ENCODE results near the gene COPG2. TPM values are rescaled to one million over a fixed set of nuclear protein-coding genes. Genes with fewer than 3 reads are reported as not detected.

COPG2 gene
- total and polyA plus RNA-seq, 2 experiments from 2014 or later = 3.0 to 41.0 TPM

- DNase-seq (ENCODE audit: low spot score) = no peak
- TF ChIP-seq EZH2 (IDR thresholded peaks at IDR 0.05; ENCODE audit: borderline replicate concordance) (no peak), EZH2phosphoT487 (IDR thresholded peaks at IDR 0.05; ENCODE audit: low read depth, severe bottlenecking, unreplicated experiment) (no peak)
- H3K4me2 ChIP-seq = peak overlapping the region; percentile 16
- no peaks in the 10 kb centered on the region for H3K79me2 ChIP-seq
- no peak overlapping the region for H3K27ac ChIP-seq
- no peaks in the 10 kb centered on the region for H3K4me1 ChIP-seq (ENCODE audit: insufficient read depth)
- no peaks in the 10 kb centered on the region for H4K20me1 ChIP-seq (ENCODE audit: insufficient read depth, poor library complexity, severe bottlenecking)
- H3K27me3 ChIP-seq = no peaks in the 10 kb centered on the region
- no peaks in the 10 kb centered on the region for H3K9me2 ChIP-seq (replicated peaks; ENCODE audit: insufficient read depth)
- no peak overlapping the region for H2AFZ ChIP-seq
- no peaks in the 10 kb centered on the region for H3K36me3 ChIP-seq (replicated peaks; ENCODE audit: insufficient read depth, low read depth)
- WGBS (ENCODE audit: low lambda C conversion rate, missing lambda C conversion rate) = 58% methylated on average over 4 of the region's 4 CpGs
- H3K9me3 ChIP-seq (ENCODE audit: low read depth) = no peaks in the 10 kb centered on the region
- no peak overlapping the region for H3K4me3 ChIP-seq
Observed at GRCh38 chr7:130463553-130464434, 204.8 kb downstream of the COPG2 start.

- no peaks in the 10 kb centered on the region for H3K4me1 ChIP-seq (ENCODE audit: insufficient read depth)
- H3K79me2 ChIP-seq = no peaks in the 10 kb centered on the region
- no peak for DNase-seq (ENCODE audit: low spot score)
- H3K36me3 ChIP-seq (replicated peaks; ENCODE audit: insufficient read depth, low read depth) = no peaks in the 10 kb centered on the region
- no peak overlapping the region for H3K27ac ChIP-seq
- no peaks in the 10 kb centered on the region for H3K27me3 ChIP-seq
- H4K20me1 ChIP-seq (ENCODE audit: insufficient read depth, poor library complexity, severe bottlenecking) = no peaks in the 10 kb centered on the region
- no peak overlapping the region for H3K4me2 ChIP-seq
- no peaks in the 10 kb centered on the region for H3K9me3 ChIP-seq (ENCODE audit: low read depth)
- H2AFZ ChIP-seq = no peak overlapping the region
- TF ChIP-seq EZH2phosphoT487 (IDR thresholded peaks at IDR 0.05; ENCODE audit: low read depth, severe bottlenecking, unreplicated experiment) (no peak), EZH2 (IDR thresholded peaks at IDR 0.05; ENCODE audit: borderline replicate concordance) (no peak), CTCF (IDR thresholded peaks at IDR 0.05; ENCODE audit: poor library complexity) (no peak)
- 88% methylated on average over 2 of the region's 2 CpGs for WGBS (ENCODE audit: low lambda C conversion rate, missing lambda C conversion rate)
- no peaks in the 10 kb centered on the region for H3K9me2 ChIP-seq (replicated peaks; ENCODE audit: insufficient read depth)
- no peak overlapping the region for H3K4me3 ChIP-seq
Observed at GRCh38 chr7:130461272-130461671, 207.3 kb downstream of the COPG2 start.

GRCh38 chr7:130458257-130458656 lies 210.3 kb downstream of the COPG2 start:
- Histone ChIP-seq H3K27me3 (no peaks in the 10 kb centered on the region), H3K36me3 (replicated peaks; ENCODE audit: insufficient read depth, low read depth) (no peaks in the 10 kb centered on the region), H3K4me3 (no peak overlapping the region), H3K4me2 (no peak overlapping the region), H3K27ac (no peak overlapping the region), H3K9me2 (replicated peaks; ENCODE audit: insufficient read depth) (no peaks in the 10 kb centered on the region), H3K9me3 (ENCODE audit: low read depth) (no peaks in the 10 kb centered on the region), H3K79me2 (no peaks in the 10 kb centered on the region), H4K20me1 (ENCODE audit: insufficient read depth, poor library complexity, severe bottlenecking) (no peaks in the 10 kb centered on the region), H2AFZ (no peak overlapping the region), H3K4me1 (ENCODE audit: insufficient read depth) (no peaks in the 10 kb centered on the region)
- 97% methylated on average over 2 of the region's 2 CpGs for WGBS (ENCODE audit: low lambda C conversion rate, missing lambda C conversion rate)
- TF ChIP-seq EZH2 (IDR thresholded peaks at IDR 0.05; ENCODE audit: borderline replicate concordance) = no peak
- no peak for TF ChIP-seq CTCF (IDR thresholded peaks at IDR 0.05; ENCODE audit: poor library complexity)
- no peak for TF ChIP-seq EZH2phosphoT487 (IDR thresholded peaks at IDR 0.05; ENCODE audit: low read depth, severe bottlenecking, unreplicated experiment)
- DNase-seq (ENCODE audit: low spot score) = no peak

MicroRNAs within 50 kb of the gene (microRNA counts, 767-probe panel; counts per million panel counts)
- 6,844 counts per million, percentile 33 among the panel's probes with 10 or more counts for microRNA hsa-miR-335-5p

Small RNAs within 50 kb of the gene (microRNA-seq; reads per million reads assigned to microRNA genes)
- gene MIR335 = 30,230 reads per million, percentile 98 among the genes with 10 or more reads in this experiment

Small RNAs within 50 kb of the gene (small RNA-seq; reads per million reads assigned to genes)
- gene MIR335 (not detected), gene RF02148 (not detected), gene RF02149 (not detected), gene RF02150 (not detected), gene RNA5SP246 (12.3 reads per million, percentile 95 among the genes with 10 or more reads in this experiment)

Other genes starting within 250 kb of the COPG2 start
- 5.5 and 11.4 TPM in 2 replicates for gene CEP41, start 227.7 kb downstream of the COPG2 start, total RNA-seq
- gene CEP41, start 227.7 kb downstream of the COPG2 start, polyA plus RNA-seq = 17.2 and 17.8 TPM in 2 replicates
- 540 and 543 TPM in 2 replicates for gene MEST, start 176.7 kb downstream of the COPG2 start, total RNA-seq
- 643 and 685 TPM in 2 replicates for gene MEST, start 176.7 kb downstream of the COPG2 start, polyA plus RNA-seq
- gene TSGA13, start 17.8 kb upstream of the COPG2 start, total RNA-seq = not detected in 2 replicates
- not detected in 2 replicates for gene TSGA13, start 17.8 kb upstream of the COPG2 start, polyA plus RNA-seq
- 0.24 TPM in 1 of 2 replicates, not detected in the other for gene KLF14, start 65.5 kb upstream of the COPG2 start, total RNA-seq
- gene KLF14, start 65.5 kb upstream of the COPG2 start, polyA plus RNA-seq = 0.16 and 0.46 TPM in 2 replicates

Data from hepatocyte (in vitro differentiated cells).